Activated T-helper 2 cell treated with anti-CD3 and anti-CD28 coated beads, Interferon-gamma antibody, Interleukin-2, Interleukin-4, amounts not matched to agents 10 μg/mL and 5 μg/mL and 100 μg/mL, durations not matched to agents 14 hours and 24 hours and 36 hours (primary cell): ENCODE results near the gene UGT1A5. TPM values are rescaled to one million over a fixed set of nuclear protein-coding genes. Genes with fewer than 3 reads are reported as not detected.

Experiments
- DNase-seq: peaks from one replicate; pipeline ENCODE4 v3.0.0; 2021; ENCODE audit warnings: low spot score
- H3K27ac Mint-ChIP-seq: one replicate; pipeline ENCODE4 v1.8.0; 2021; ENCODE audit warnings: mixed read lengths
- H3K27me3 Mint-ChIP-seq: one replicate; pipeline ENCODE4 v1.8.0; 2021; ENCODE audit warnings: low read depth, mixed read lengths
- H3K36me3 Mint-ChIP-seq: one replicate; pipeline ENCODE4 v1.8.0; 2021; ENCODE audit warnings: low read depth, mixed read lengths
- H3K4me1 Mint-ChIP-seq: one replicate; pipeline ENCODE4 v1.8.0; 2021; ENCODE audit warnings: low read depth, mixed read lengths
- H3K4me3 Mint-ChIP-seq: one replicate; pipeline ENCODE4 v1.8.0; 2021; ENCODE audit warnings: low read depth, mild to moderate bottlenecking, moderate library complexity, mixed read lengths
- H3K9me3 Mint-ChIP-seq: one replicate; pipeline ENCODE4 v1.8.0; 2021; ENCODE audit warnings: mixed read lengths
- intact Hi-C: fragments of 100-400 bp; cut with micrococcal nuclease; formaldehyde crosslinking; loops from one replicate; pipeline ENCODE4 v1.15.1; 2023
- total RNA-seq: library from RNA; stranded (reverse); gene quantifications from 2 replicates; pipeline ENCODE4 v1.2.3, GENCODE V29; 2022

The UGT1A5 gene
- total RNA-seq, 1 donor from 2014 or later: not detected

DNA sequence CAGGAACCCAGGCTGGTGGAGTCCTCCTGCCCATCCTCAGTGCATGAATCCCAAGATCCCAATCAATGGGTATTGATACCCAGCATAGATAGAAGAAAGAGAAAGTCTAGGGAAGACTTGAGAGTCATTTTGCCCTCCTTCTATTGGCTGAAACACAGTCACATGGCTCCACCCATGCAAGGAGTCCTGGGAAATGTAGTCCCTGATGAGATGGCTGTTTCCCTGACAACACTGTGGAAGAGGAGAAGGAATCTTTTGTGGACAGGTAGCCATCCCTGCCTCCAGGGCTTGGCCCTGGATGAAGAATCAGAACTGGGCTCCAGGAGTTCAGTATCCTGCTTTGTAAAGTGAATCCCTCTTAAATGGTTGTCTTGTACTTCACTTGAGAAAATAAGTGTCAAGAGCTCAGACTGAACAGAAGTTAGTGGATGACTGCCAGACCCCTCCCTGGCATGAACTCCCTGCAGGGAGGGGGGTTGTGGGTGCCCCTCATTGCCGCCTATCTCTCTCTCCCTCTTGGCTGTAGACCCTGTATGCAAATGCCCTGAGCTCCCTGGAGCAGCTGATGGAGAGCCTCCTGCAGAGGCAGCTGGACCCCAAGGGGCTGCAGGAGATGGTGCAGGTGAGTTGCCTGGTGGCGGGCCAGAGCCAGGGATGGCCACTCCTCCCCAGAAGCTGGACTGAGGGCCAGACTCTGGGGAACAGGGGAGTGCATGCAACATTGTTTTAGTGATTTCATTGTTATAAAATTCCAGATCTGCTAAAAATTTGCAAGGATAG, 101.5 kb downstream of the UGT1A5 start:
- no peak overlapping the region for H3K4me3 Mint-ChIP-seq
- H3K4me1 Mint-ChIP-seq: no peaks in the 10 kb centered on the region
- intact Hi-C loops: no loop called here
- H3K36me3 Mint-ChIP-seq: no peaks in the 10 kb centered on the region
- H3K27ac Mint-ChIP-seq: no peak overlapping the region
- H3K27me3 Mint-ChIP-seq: peaks cover 16% of the 10 kb centered on the region
- no peak for DNase-seq
- no peaks in the 10 kb centered on the region for H3K9me3 Mint-ChIP-seq

DNA sequence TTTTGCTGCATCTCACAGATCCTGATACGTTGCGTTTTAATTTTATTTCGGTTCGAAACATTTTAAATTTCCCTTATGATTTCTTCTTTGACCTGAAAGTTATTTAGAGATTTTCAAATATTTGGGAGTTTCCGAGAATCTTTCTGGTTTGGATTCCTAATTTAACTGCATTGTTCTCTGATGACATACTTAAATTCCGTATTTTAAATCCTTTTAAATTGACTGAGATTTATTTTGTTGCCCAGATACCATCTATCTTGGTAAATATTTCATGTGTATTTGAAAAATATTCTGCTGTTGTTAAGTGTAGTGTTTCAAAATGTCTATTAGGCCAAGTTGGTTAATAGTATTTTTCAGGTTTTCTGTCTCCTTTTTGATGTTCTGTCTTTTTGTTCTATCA, 103.2 kb downstream of the UGT1A5 start:
- peaks cover 14% of the 10 kb centered on the region for H3K27me3 Mint-ChIP-seq
- H3K36me3 Mint-ChIP-seq: no peaks in the 10 kb centered on the region
- no peaks in the 10 kb centered on the region for H3K4me1 Mint-ChIP-seq
- intact Hi-C loops: no loop called here
- no peak for DNase-seq
- H3K9me3 Mint-ChIP-seq: no peaks in the 10 kb centered on the region
- H3K4me3 Mint-ChIP-seq: no peak overlapping the region
- H3K27ac Mint-ChIP-seq: no peak overlapping the region

DNA sequence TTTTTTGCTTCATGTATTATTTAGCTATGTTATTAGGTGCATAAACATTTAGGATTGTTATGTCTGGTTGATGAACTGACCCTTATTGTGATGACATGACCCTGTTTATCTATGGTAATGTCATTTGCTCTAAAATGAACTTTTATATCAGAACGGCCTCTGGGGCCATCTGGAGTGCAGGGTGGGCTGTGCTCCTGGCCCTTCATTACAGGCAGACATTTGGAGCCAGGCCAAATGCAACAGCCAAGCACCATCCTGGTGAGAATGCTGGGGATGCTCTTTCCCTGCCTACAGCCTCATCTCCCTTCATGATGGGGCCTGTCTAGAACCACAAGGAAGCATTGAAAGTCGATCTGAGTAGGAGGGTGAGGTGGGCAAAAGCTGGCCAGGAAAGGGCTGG, 103.6 kb downstream of the UGT1A5 start:
- intact Hi-C loops: no loop called here
- H3K4me3 Mint-ChIP-seq: no peak overlapping the region
- peaks cover 14% of the 10 kb centered on the region for H3K27me3 Mint-ChIP-seq
- DNase-seq: no peak
- no peaks in the 10 kb centered on the region for H3K36me3 Mint-ChIP-seq
- no peak overlapping the region for H3K27ac Mint-ChIP-seq
- H3K4me1 Mint-ChIP-seq: no peaks in the 10 kb centered on the region
- no peaks in the 10 kb centered on the region for H3K9me3 Mint-ChIP-seq

DNA sequence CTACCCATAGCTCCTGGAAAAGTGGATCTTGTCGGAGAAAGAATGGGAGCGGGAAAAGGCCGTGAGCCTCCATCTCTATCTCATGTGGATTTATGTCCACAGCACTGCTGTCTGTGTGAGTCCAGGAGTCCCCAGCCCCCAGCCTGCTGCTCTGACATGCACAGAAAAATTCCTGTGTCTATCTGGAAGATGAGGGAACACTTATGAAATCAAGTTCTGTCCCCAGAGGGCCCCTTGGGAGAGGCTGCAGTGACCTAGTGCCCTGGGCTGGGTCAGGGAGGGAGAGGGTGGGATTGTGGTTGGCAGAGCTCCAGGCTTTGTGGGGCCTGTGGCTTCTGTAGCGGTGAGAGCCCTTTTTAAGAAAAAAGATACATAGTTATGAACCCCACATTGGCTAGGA, 104.1 kb downstream of the UGT1A5 start:
- peaks cover 14% of the 10 kb centered on the region for H3K27me3 Mint-ChIP-seq
- DNase-seq: no peak
- intact Hi-C loops: no loop called here
- no peak overlapping the region for H3K4me3 Mint-ChIP-seq
- H3K36me3 Mint-ChIP-seq: no peaks in the 10 kb centered on the region
- H3K4me1 Mint-ChIP-seq: no peaks in the 10 kb centered on the region
- H3K9me3 Mint-ChIP-seq: no peaks in the 10 kb centered on the region
- no peak overlapping the region for H3K27ac Mint-ChIP-seq

DNA sequence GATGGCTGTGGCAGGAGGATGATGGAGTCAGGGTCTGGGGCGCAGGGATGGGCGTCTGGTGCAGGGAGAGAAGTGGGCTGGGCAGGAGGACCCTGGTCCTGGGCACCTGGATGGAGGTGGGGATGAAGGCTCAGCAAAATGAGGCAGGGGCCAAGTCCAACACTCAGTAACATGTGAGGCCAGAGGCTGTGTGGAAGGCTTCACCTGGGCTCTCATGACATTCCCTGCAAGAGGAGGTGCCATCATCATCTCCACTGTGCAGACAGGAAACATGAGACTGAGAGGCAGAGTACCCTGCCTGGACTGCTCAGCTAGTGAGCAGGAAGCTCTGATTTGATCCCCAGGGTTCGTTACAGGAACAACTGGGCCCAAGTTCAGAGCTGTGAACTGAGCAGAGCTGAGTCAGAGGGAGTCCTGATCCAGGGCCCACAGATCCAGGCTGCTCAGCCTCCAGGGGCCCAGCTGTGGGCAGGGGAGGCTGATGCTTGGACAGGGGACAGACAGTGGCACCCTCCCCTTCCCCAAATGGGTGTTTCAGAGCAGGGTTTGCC, 104.7 kb downstream of the UGT1A5 start:
- H3K9me3 Mint-ChIP-seq: no peaks in the 10 kb centered on the region
- H3K36me3 Mint-ChIP-seq: no peaks in the 10 kb centered on the region
- peaks cover 11% of the 10 kb centered on the region for H3K27me3 Mint-ChIP-seq
- DNase-seq: no peak
- no peak overlapping the region for H3K27ac Mint-ChIP-seq
- H3K4me1 Mint-ChIP-seq: no peaks in the 10 kb centered on the region
- intact Hi-C loops: no loop called here
- no peak overlapping the region for H3K4me3 Mint-ChIP-seq

DNA sequence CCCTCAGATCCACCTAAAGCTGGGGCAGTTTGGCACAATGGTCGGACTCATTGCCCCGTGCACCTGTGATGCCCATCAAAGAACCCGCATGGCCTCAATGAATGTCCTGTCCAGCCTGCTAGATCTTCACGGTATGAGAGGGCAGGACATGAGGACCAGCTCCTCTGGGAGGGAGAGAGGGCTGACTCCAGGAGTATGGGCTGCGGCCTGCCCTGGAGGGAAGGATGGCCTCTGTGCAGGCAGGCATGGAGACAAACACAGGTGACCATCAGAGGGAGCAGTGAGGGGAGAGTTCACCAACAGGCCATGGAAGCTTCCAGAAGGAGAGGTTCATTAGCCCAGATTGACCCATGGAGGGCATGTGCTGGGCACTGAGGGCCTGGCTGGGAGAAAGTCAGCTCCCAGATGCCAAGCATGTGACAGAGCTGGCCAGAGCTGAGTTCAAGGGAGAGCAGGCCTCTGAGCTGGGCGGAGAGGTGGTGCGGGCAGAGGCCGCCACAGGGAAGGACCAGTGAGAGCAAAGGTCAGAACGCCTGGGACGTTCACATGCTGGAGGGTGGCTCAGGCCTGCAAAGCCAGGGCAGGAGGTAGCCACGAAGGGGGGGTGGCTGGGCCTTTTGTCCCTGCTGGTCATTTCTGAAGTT, 105.4 kb downstream of the UGT1A5 start:
- no peak overlapping the region for H3K27ac Mint-ChIP-seq
- H3K4me3 Mint-ChIP-seq: no peak overlapping the region
- no peaks in the 10 kb centered on the region for H3K4me1 Mint-ChIP-seq
- peaks cover 11% of the 10 kb centered on the region for H3K27me3 Mint-ChIP-seq
- no peaks in the 10 kb centered on the region for H3K9me3 Mint-ChIP-seq
- H3K36me3 Mint-ChIP-seq: no peaks in the 10 kb centered on the region
- no peak for DNase-seq
- intact Hi-C loops: no loop called here

DNA sequence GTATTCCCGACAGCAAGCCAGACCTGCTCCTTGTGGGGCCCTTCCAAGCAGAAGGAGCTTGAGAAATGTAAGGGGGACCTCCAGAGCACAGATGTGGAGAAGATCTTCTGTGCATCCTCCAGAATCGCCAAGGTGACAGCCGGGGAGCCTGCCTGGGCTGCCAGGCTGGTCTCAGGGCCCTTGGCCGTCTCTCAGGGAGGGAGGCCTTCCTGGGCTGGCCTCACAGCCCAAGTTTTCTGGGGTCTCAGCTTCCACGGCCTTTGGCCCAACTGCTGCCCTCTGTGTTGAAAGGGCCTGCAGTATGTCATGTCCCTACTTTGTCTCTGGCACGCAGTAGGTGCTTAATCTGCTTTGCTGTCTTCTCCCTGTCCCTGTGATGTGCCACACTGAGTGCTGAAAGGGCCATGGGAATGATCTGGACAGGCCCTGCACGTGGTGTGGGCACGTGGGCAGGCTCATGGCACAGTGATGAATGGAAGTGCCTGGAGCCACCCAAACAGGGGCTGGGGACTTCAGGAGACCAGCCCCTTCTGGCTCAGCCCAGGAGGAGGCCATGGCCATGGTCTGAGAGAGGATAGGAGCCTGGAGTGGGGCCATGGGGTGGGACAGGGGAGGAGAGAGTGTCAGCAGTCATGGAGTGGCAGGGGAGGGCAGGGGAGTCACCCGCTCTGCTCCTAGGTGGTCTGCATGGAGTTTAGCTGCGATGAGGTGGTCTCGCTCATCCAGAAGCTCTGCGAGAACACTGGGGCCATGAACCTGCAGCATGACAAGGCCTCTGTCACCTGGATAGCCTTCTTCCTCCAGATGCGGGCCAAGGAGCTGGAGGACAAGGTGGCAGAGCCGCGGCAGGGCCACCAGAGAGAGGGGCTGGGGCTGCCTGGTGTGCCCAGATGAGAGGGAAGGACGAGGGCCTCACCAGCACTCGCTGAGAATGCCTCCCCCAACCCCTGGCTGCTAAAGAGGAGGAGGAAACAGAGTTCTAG, 106.2 kb downstream of the UGT1A5 start:
- no peaks in the 10 kb centered on the region for H3K9me3 Mint-ChIP-seq
- H3K27me3 Mint-ChIP-seq: peaks cover 8% of the 10 kb centered on the region
- intact Hi-C loops: no loop called here
- no peaks in the 10 kb centered on the region for H3K4me1 Mint-ChIP-seq
- no peak overlapping the region for H3K4me3 Mint-ChIP-seq
- H3K36me3 Mint-ChIP-seq: no peaks in the 10 kb centered on the region
- no peak for DNase-seq
- H3K27ac Mint-ChIP-seq: no peak overlapping the region

DNA sequence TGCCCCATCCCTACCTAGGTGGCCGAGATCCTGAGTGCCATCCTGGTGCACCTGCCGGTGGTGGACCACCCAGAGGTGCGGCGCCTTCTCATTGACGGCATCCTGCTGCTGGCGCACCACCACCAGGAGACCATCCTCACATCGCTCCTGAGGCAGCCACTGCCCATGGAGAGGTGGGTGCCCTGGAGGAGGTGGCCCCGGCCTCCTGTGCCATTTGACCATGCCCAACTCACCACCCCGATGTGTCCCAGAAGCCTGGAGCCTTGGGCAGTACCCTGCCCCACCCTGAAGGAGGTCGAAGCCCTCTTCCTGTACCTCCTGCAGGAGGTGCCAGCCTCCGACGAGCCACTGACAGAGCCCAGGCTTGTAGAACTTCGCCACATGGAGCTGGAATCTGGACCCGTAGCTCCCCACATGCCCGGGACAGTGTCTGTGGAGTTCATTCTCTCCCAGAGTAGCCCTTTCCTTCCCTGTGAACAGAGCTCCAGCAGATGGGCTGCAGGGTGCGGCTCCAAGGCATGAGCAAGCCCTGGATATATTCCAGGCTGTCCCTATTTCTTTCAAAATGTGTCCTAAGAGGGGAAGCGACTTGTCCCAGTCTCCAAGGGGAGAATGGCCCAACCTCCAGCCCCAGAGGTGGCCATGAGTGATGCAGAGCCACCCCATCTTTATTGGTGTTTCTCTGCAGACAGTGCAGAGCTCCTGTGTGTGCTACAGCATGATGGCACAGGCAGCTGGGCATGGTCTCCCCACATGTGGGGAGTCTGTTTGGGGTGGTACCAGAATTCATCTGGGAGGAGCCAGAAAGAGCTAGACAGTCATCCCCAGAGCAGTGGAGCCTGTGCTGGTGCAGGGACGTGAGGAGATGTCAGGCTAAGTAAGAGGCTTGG, 107.4 kb downstream of the UGT1A5 start:
- peaks cover 4% of the 10 kb centered on the region for H3K27me3 Mint-ChIP-seq
- no peak overlapping the region for H3K27ac Mint-ChIP-seq
- no peak for DNase-seq
- intact Hi-C loops: no loop called here
- no peak overlapping the region for H3K4me3 Mint-ChIP-seq
- H3K36me3 Mint-ChIP-seq: no peaks in the 10 kb centered on the region
- no peaks in the 10 kb centered on the region for H3K4me1 Mint-ChIP-seq
- no peaks in the 10 kb centered on the region for H3K9me3 Mint-ChIP-seq

DNA sequence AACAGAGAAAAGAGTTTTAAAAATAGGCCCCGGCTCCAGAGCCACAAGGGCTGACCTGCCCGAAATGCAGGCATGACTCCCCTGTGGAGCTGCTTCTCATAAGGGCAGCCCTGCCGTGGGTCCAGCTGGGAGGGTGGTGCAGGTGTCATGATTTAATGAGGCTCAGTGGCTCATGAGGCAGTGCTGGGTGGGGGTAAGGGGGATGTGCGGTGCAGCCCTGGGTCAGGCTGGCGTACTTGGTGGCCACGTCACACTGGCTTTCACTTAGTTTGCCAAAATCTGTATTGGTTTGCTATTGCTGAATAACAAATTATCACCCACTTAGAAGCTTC, 108.0 kb downstream of the UGT1A5 start:
- Mint-ChIP-seq H3K27ac (no peak overlapping the region), H3K4me1 (no peaks in the 10 kb centered on the region), H3K9me3 (no peaks in the 10 kb centered on the region), H3K27me3 (peaks cover 4% of the 10 kb centered on the region), H3K36me3 (no peaks in the 10 kb centered on the region), H3K4me3 (no peak overlapping the region)
- DNase-seq: no peak
- intact Hi-C loops: no loop called here

DNA sequence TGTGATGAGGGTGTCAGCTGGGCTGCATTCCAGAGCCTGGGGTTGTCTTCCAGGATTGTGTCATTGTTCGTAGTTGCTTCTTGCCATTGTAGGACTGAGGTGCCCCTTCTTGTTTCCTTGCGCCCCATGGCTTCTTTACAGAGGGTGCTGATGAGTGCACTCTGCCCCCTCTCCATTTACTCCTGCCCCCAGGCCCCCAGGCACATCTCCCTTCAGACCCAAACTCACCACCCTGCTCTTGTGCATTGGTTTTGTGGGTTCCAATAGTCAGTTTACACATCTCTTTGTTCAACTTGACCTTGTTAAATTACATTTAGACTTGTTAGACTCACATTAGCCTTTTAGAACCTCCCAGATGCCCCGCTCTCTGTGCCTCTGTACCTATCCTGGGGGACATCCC, 108.5 kb downstream of the UGT1A5 start:
- intact Hi-C loops: no loop called here
- Mint-ChIP-seq H3K36me3 (no peaks in the 10 kb centered on the region), H3K27me3 (peaks cover 4% of the 10 kb centered on the region), H3K27ac (no peak overlapping the region), H3K9me3 (no peaks in the 10 kb centered on the region), H3K4me1 (no peaks in the 10 kb centered on the region), H3K4me3 (no peak overlapping the region)
- no peak for DNase-seq

DNA sequence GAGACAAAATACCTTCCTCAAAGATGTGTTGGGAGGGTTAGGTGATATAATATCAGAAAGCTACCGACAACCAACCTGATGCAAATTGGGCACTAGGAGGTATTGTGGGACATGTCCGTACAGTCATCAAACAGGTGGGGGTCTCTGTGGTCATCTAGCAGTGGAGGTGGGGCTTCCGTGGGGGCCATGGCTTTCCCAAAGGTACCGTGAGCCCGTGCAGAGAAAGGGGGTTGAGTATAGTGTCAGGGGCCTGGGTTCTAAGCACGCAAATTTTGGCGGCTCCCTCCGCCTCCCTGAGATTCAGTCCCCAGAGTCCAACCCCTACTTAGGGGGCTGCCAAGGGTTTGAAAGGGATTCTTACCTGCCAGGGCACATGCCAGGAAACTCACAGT, 109.0 kb downstream of the UGT1A5 start:
- no peaks in the 10 kb centered on the region for H3K4me1 Mint-ChIP-seq
- H3K36me3 Mint-ChIP-seq: no peaks in the 10 kb centered on the region
- no peak overlapping the region for H3K27ac Mint-ChIP-seq
- H3K9me3 Mint-ChIP-seq: no peaks in the 10 kb centered on the region
- intact Hi-C loops: no loop called here
- no peak overlapping the region for H3K4me3 Mint-ChIP-seq
- no peak for DNase-seq
- H3K27me3 Mint-ChIP-seq: peaks cover 4% of the 10 kb centered on the region

DNA sequence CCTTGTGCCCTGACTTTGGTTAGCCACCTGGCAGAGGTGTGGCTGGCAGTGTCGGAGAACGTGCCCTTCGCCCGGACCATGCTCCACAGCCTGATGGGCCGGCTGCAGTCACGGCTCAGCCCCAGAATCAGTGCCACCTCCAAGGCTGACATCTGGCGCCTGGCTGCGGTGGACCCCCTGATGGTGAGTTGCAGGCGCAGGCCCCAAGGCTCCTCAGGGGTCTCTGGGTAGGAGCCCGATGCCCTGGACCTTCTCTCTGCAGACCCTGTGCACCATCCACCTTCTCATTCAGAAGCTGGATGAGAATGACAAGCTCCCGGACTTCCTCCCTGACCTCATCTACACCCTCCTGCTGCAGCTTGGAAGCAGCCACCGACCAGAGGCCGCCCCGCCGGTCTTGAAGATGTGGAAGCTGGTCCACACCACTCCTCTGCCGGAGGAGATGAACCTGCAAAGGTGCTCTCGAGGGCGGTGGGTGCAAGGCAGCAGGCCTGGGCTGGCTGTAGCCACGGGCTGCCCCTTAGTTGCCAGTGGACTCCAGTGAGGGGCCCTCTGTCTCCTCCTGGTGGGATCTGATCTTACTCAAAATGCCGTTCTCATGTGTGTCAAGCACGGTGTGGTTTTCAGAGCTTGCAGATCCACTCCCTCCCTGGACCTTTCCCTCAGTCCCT, 109.5 kb downstream of the UGT1A5 start:
- intact Hi-C loops: no loop called here
- H3K4me3 Mint-ChIP-seq: no peak overlapping the region
- H3K9me3 Mint-ChIP-seq: no peaks in the 10 kb centered on the region
- no peak overlapping the region for H3K27ac Mint-ChIP-seq
- no peaks in the 10 kb centered on the region for H3K36me3 Mint-ChIP-seq
- no peaks in the 10 kb centered on the region for H3K4me1 Mint-ChIP-seq
- DNase-seq: no peak
- peaks cover 4% of the 10 kb centered on the region for H3K27me3 Mint-ChIP-seq
